ENCODE results near the gene LRAT. TPM values are rescaled to one million over a fixed set of nuclear protein-coding genes. Genes with fewer than 3 reads are reported as not detected.
"Not testable (repeated sequence)": the region's sequence is repeated elsewhere in the genome, so short reads cannot be mapped to it uniquely, and the experiment has no call there.

The LRAT gene
- 4.1 TPM for total RNA-seq

- ATAC-seq (peak; percentile 70), DNase-seq (ENCODE audit: low spot score) (no peak)
- intact Hi-C loops (cut with DNase I): no loop called here
Observed at GRCh38 chr4:154743683-154744340, at the start of gene LRAT. Gene LRAT, plus strand, starts transcription at chr4:154744000. Its CDS starts 327 bp downstream, at chr4:154744327.

GRCh38 chr4:154707877-154708276, 35.9 kb upstream of the LRAT start:
- ATAC-seq: no peak
- no peak for DNase-seq (ENCODE audit: low spot score)
- intact Hi-C loops (cut with DNase I): no loop called here

GRCh38 chr4:154709550-154709949, 34.2 kb upstream of the LRAT start:
- no peak for ATAC-seq
- no peak for DNase-seq (ENCODE audit: low spot score)
- intact Hi-C loops (cut with DNase I): no loop called here

GRCh38 chr4:154711522-154711921, 32.3 kb upstream of the LRAT start:
- intact Hi-C loops (cut with DNase I): no loop called here
- DNase-seq (ENCODE audit: low spot score) (no peak), ATAC-seq (no peak)

- ATAC-seq (no peak), DNase-seq (ENCODE audit: low spot score) (no peak)
- intact Hi-C loops (cut with DNase I): no loop called here
Observed at GRCh38 chr4:154714339-154715040, 29.3 kb upstream of the LRAT start.

- DNase-seq (ENCODE audit: low spot score) (no peak), ATAC-seq (no peak)
- intact Hi-C loops (cut with DNase I): no loop called here
Observed at GRCh38 chr4:154719087-154719486, 24.7 kb upstream of the LRAT start.

GRCh38 chr4:154720123-154720522, 23.7 kb upstream of the LRAT start:
- intact Hi-C loops (cut with DNase I): no loop called here
- DNase-seq (ENCODE audit: low spot score) (no peak), ATAC-seq (no peak)

- DNase-seq (ENCODE audit: low spot score) (no peak), ATAC-seq (no peak)
- intact Hi-C loops (cut with DNase I): no loop called here
Observed at GRCh38 chr4:154720618-154721267, 23.1 kb upstream of the LRAT start.

- intact Hi-C loops (cut with DNase I): no loop called here
- DNase-seq (ENCODE audit: low spot score) (no peak), ATAC-seq (no peak)
Observed at GRCh38 chr4:154722262-154722661, 21.5 kb upstream of the LRAT start.

GRCh38 chr4:154723601-154724000, 20.2 kb upstream of the LRAT start:
- intact Hi-C loops (cut with DNase I); ATAC-seq; DNase-seq (ENCODE audit: low spot score): not testable (repeated sequence)

GRCh38 chr4:154727540-154727939, 16.3 kb upstream of the LRAT start:
- DNase-seq (ENCODE audit: low spot score): no peak
- ATAC-seq: no peak
- intact Hi-C loops (cut with DNase I): no loop called here

GRCh38 chr4:154731756-154732155, 12.0 kb upstream of the LRAT start:
- ATAC-seq (no peak), DNase-seq (ENCODE audit: low spot score) (no peak)
- intact Hi-C loops (cut with DNase I): no loop called here

- intact Hi-C loops (cut with DNase I): no loop called here
- no peak for DNase-seq (ENCODE audit: low spot score)
- no peak for ATAC-seq
Observed at GRCh38 chr4:154732669-154733068, 11.1 kb upstream of the LRAT start.

GRCh38 chr4:154736770-154737169, 7.0 kb upstream of the LRAT start:
- DNase-seq (ENCODE audit: low spot score) (no peak), ATAC-seq (no peak)
- intact Hi-C loops (cut with DNase I): no loop called here

GRCh38 chr4:154738426-154738825, 5.4 kb upstream of the LRAT start:
- DNase-seq (ENCODE audit: low spot score) (no peak), ATAC-seq (no peak)
- intact Hi-C loops (cut with DNase I): no loop called here

- no peak for ATAC-seq
- intact Hi-C loops (cut with DNase I): no loop called here
- DNase-seq (ENCODE audit: low spot score): no peak
Observed at GRCh38 chr4:154739111-154739510, 4.7 kb upstream of the LRAT start.

GRCh38 chr4:154740462-154740861, 3.3 kb upstream of the LRAT start:
- intact Hi-C loops (cut with DNase I): no loop called here
- no peak for ATAC-seq
- no peak for DNase-seq (ENCODE audit: low spot score)

GRCh38 chr4:154741131-154741665, 2.6 kb upstream of the LRAT start:
- no peak for ATAC-seq
- intact Hi-C loops (cut with DNase I): no loop called here
- DNase-seq (ENCODE audit: low spot score): no peak

GRCh38 chr4:154741922-154742850, 1.6 kb upstream of the LRAT start:
- intact Hi-C loops (cut with DNase I): no loop called here
- ATAC-seq: peak; percentile 51
- DNase-seq (ENCODE audit: low spot score): no peak

Measured in sciatic nerve (tissue), 2 donors.